H1 (cell line): ENCODE results near the gene EXOC6. TPM values are rescaled to one million over a fixed set of nuclear protein-coding genes. Genes with fewer than 3 reads are reported as not detected.

Source experiments
- CTCF ChIA-PET: fragments of 300-600 bp; sonication (Branson Sonifier 250); formaldehyde crosslinking; loops from one replicate; lab custom pipeline; 2021; ENCODE audit not compliant: partially characterized antibody; lab: Charles Lee
- POLR2A ChIA-PET: fragments of 300-600 bp; sonication (Branson Sonifier 250); formaldehyde crosslinking; loops from one replicate; lab custom pipeline; 2021; ENCODE audit warnings: inconsistent platforms; ENCODE audit not compliant: partially characterized antibody; lab: Charles Lee
- DNase-seq, 2 experiments: peaks; one replicate each; pipeline versions ENCODE4 v3.0.0 to v3.0.0-alpha.2; 2010 to 2022; ENCODE audit warnings: low spot score in 2 of 2, low read depth in 1 of 2, mixed read lengths in 1 of 2
- FAIRE-seq: peaks from 2 replicates; lab custom pipeline; 2011; peaks lifted over from hg19 to GRCh38; lab: Jason Lieb, UNC
- H2AFZ ChIP-seq: 2 replicates; pipeline ENCODE4 v1.8.1; 2012; ENCODE audit warnings: low read length, inconsistent platforms
- H2AK5ac ChIP-seq: 2 replicates; pipeline ENCODE4 v1.6.1; 2013; ENCODE audit warnings: low read depth, low read length
- H2BK120ac ChIP-seq: replicated peaks from 2 replicates; pipeline ENCODE3; 2013; ENCODE audit warnings: low read depth, low read length, inconsistent platforms
- H2BK12ac ChIP-seq: 2 replicates; pipeline ENCODE4 v1.6.1; 2013; ENCODE audit warnings: low read depth, low read length
- H2BK15ac ChIP-seq: 2 replicates; pipeline ENCODE4 v1.6.1; 2013; ENCODE audit warnings: low read length
- H2BK20ac ChIP-seq: 2 replicates; pipeline ENCODE4 v1.6.1; 2013; ENCODE audit warnings: low read length
- H2BK5ac ChIP-seq: 2 replicates; pipeline ENCODE4 v1.6.1; 2013; ENCODE audit warnings: low read depth, low read length
- H3K14ac ChIP-seq: 2 replicates; pipeline ENCODE4 v1.6.1; 2013; ENCODE audit warnings: inconsistent platforms; ENCODE audit not compliant: insufficient read length
- H3K18ac ChIP-seq: 2 replicates; pipeline ENCODE4 v1.6.1; 2013; ENCODE audit warnings: low read length; ENCODE audit errors: extremely low read depth
- H3K23ac ChIP-seq: 2 replicates; pipeline ENCODE4 v1.6.1; 2013; ENCODE audit warnings: inconsistent platforms; ENCODE audit not compliant: insufficient read length
- H3K23me2 ChIP-seq: 2 replicates; pipeline ENCODE4 v1.6.1; 2013; ENCODE audit warnings: low read depth, low read length
- H3K27ac ChIP-seq: 2 replicates; pipeline ENCODE4 v1.6.1; 2011; ENCODE audit warnings: low read depth, low read length, inconsistent platforms
- H3K27me3 ChIP-seq, 4 experiments: replicated peaks in 1 of 4; 1 replicate in 1 of 4; 2 replicates in 3 of 4; pipeline versions ENCODE4 v1.6.1 to v1.8.1; 2011 to 2013; ENCODE audit warnings: low read length in 3 of 4, mild to moderate bottlenecking in 3 of 4, inconsistent platforms in 2 of 4, mixed read lengths in 2 of 4, moderate library complexity in 1 of 4; ENCODE audit not compliant: control insufficient read depth in 3 of 4, insufficient read depth in 3 of 4; ENCODE audit errors: extremely low read depth in 1 of 4
- H3K36me3 ChIP-seq, 4 experiments: 2 replicates each; pipeline versions ENCODE4 v1.6.1 to v1.8.1; 2011 to 2013; ENCODE audit warnings: mild to moderate bottlenecking in 4 of 4, low read length in 3 of 4, moderate library complexity in 2 of 4, control low read depth in 1 of 4, inconsistent platforms in 1 of 4; ENCODE audit not compliant: insufficient read depth in 4 of 4, control insufficient read depth in 2 of 4
- H3K4ac ChIP-seq: replicated peaks from 2 replicates; pipeline ENCODE3; 2013; ENCODE audit warnings: low read length, low read depth, mixed read lengths, inconsistent platforms; ENCODE audit not compliant: insufficient read length
- H3K4me1 ChIP-seq, 4 experiments: replicated peaks in 1 of 4; 1 replicate in 1 of 4; 2 replicates in 3 of 4; pipeline versions ENCODE4 v1.6.1 to v1.8.1; 2011 to 2013; ENCODE audit warnings: low read length in 3 of 4, inconsistent platforms in 2 of 4, mixed read lengths in 1 of 4; ENCODE audit not compliant: insufficient read depth in 4 of 4, control insufficient read depth in 3 of 4
- H3K4me2 ChIP-seq, 2 experiments: 2 replicates each; pipeline versions ENCODE4 v1.6.1 to v1.8.1; 2011 to 2013; ENCODE audit warnings: low read depth in 2 of 2, low read length in 2 of 2, control low read depth in 1 of 2, inconsistent platforms in 1 of 2, mild to moderate bottlenecking in 1 of 2; ENCODE audit not compliant: insufficient read depth in 1 of 2
- H3K4me3 ChIP-seq, 4 experiments: fragments of 200-600, 300-600 bp in 1 of 4; sonication (generic), shearing (Covaris generic), sonication (Bioruptor Twin) in 1 of 4; 2 replicates each; pipeline versions ENCODE4 v1.5.1 to v1.8.1; 2011 to 2016; ENCODE audit warnings: low read length in 4 of 4, low read depth in 3 of 4, control low read depth in 2 of 4, inconsistent platforms in 2 of 4, mild to moderate bottlenecking in 2 of 4, mixed read lengths in 1 of 4, moderate library complexity in 1 of 4; ENCODE audit not compliant: insufficient read depth in 2 of 4; ENCODE audit errors: extremely low read depth in 1 of 4
- H3K56ac ChIP-seq: replicated peaks from 2 replicates; pipeline ENCODE3; 2013; ENCODE audit warnings: low read depth, mild to moderate bottlenecking, mixed read lengths, low read length, inconsistent platforms; ENCODE audit not compliant: insufficient read length
- H3K79me1 ChIP-seq: 2 replicates; pipeline ENCODE4 v1.6.1; 2013; ENCODE audit warnings: low read depth, low read length, control low read depth
- H3K79me2 ChIP-seq, 2 experiments: 2 replicates each; pipeline versions ENCODE4 v1.6.1 to v1.8.1; 2012 to 2013; ENCODE audit warnings: low read length in 2 of 2, mild to moderate bottlenecking in 2 of 2, inconsistent platforms in 1 of 2; ENCODE audit not compliant: insufficient read depth in 2 of 2, control insufficient read depth in 1 of 2
- H3K9ac ChIP-seq, 4 experiments: replicated peaks in 1 of 4; 1 replicate in 1 of 4; 2 replicates in 3 of 4; pipeline versions ENCODE4 v1.6.1 to v1.8.1; 2011 to 2013; ENCODE audit warnings: low read depth in 3 of 4, low read length in 3 of 4, control low read depth in 2 of 4, mild to moderate bottlenecking in 2 of 4, moderate library complexity in 2 of 4, inconsistent platforms in 1 of 4; ENCODE audit errors: extremely low read depth in 1 of 4
- H3K9me3 ChIP-seq, 2 experiments: 2 replicates each; pipeline versions ENCODE4 v1.6.1 to v1.8.1; 2012 to 2013; ENCODE audit warnings: mild to moderate bottlenecking in 2 of 2, moderate library complexity in 2 of 2, control low read depth in 1 of 2, inconsistent platforms in 1 of 2, low read depth in 1 of 2, low read length in 1 of 2, mixed read lengths in 1 of 2; ENCODE audit not compliant: insufficient read depth in 2 of 2
- H4K20me1 ChIP-seq, 2 experiments: replicated peaks in 1 of 2; 2 replicates each; pipeline versions ENCODE3 to v1.8.1; 2011 to 2013; ENCODE audit warnings: inconsistent platforms in 2 of 2, low read length in 2 of 2, mild to moderate bottlenecking in 1 of 2; ENCODE audit not compliant: insufficient read depth in 2 of 2, control insufficient read depth in 1 of 2
- H4K5ac ChIP-seq: 2 replicates; pipeline ENCODE4 v1.6.1; 2013; ENCODE audit warnings: low read length, low read depth, mixed read lengths, inconsistent platforms; ENCODE audit not compliant: insufficient read length
- H4K8ac ChIP-seq: 2 replicates; pipeline ENCODE4 v1.8.0; 2013; ENCODE audit warnings: mild to moderate bottlenecking, moderate library complexity, low read length, inconsistent platforms; ENCODE audit not compliant: insufficient read depth; ENCODE audit errors: extremely low read depth
- H4K91ac ChIP-seq: replicated peaks from 2 replicates; pipeline ENCODE3; 2013; ENCODE audit warnings: low read length, mixed read lengths, inconsistent platforms; ENCODE audit not compliant: insufficient read length
- E2F6 ChIP-seq: IDR thresholded peaks from 2 replicates; pipeline ENCODE4 v1.6.1; 2012; ENCODE audit warnings: inconsistent platforms
- WGBS, 2 experiments: shearing (Covaris generic) in 1 of 2; methylation state at CpG; one replicate each; pipeline versions ENCODE4 v1.1.6 to v1.1.7; 2013 to 2015; ENCODE audit warnings: low lambda C conversion rate in 2 of 2, mixed read lengths in 2 of 2, inconsistent platforms in 1 of 2, low coverage in 1 of 2, missing lambda C conversion rate in 1 of 2; ENCODE audit not compliant: insufficient replicate concordance in 2 of 2, insufficient coverage in 1 of 2, insufficient read length in 1 of 2; ENCODE audit errors: extremely low coverage in 1 of 2, missing lambda C conversion rate in 1 of 2; 5-methylcytosine and 5-hydroxymethylcytosine counted together
- polyA plus RNA-seq, 7 experiments: library from polyadenylated mRNA; depleted of rRNA in 3 of 7; stranded (reverse) in 5 of 7; unstranded in 2 of 7; fragments of >200 nt in 5 of 7; fragments of 200-250 nt in 2 of 7; gene quantifications; 1 replicate in 5 of 7; 2 replicates in 1 of 7; 4 replicates in 1 of 7; pipeline versions ENCODE4 v1.2.1 to v1.2.3, GENCODE V29; 2011 to 2013; ENCODE audit warnings: missing spikeins in 2 of 7, mixed read lengths in 2 of 7
- total RNA-seq: library from RNA; stranded (reverse); fragmentation: NEBNext Ultra II Directional; extraction: Animal tissue kit (Norgen Biotek cat#: 25700); gene quantifications from 2 replicates; pipeline ENCODE4 v1.2.1, GENCODE V29; 2021

The EXOC6 gene
- total and polyA plus RNA-seq, 2 of the 8 experiments (the other 6 are each of a cell fraction or from before 2014, with no cell fraction given): 1.7 to 4.5 TPM

DNA sequence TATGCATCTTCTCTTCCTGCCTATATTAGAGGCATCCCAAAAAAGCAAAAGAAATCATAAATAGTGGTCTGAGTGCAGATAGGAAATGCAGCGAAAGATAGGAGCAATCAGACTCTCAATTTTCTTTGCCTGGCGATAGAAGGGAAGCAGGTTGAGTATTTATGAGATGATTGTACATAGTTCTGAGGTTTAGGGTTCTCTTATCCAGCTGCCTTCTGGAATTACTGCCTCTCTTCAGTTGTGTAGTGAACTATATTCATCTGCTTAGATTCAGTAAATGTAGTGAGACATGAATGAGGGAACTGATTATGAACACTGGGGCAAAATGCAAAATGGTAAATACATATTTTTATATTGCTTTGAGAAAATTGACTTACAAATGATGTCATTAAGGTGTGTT is 119.3 kb downstream of the EXOC6 start:
- Histone ChIP-seq H4K8ac (no peak overlapping the region), H3K27ac (no peak overlapping the region), H2BK120ac (no peak overlapping the region), H3K27me3 (no peaks in the 10 kb centered on the region), H2AK5ac (no peak overlapping the region), H2BK20ac (no peak overlapping the region), H2AFZ (no peak overlapping the region), H3K9me3 (no peaks in the 10 kb centered on the region; a peak in 1 of 4 replicates), H3K4ac (no peak overlapping the region), H3K9ac (no peak overlapping the region), H2BK15ac (no peak overlapping the region), H2BK12ac (no peak overlapping the region), H3K23ac (no peak overlapping the region), H3K4me3 (no peak overlapping the region), H2BK5ac (no peak overlapping the region), H3K23me2 (no peaks in the 10 kb centered on the region), H3K36me3 (no peaks in the 10 kb centered on the region), H3K14ac (no peak overlapping the region), H3K18ac (no peak overlapping the region), H3K4me2 (no peak overlapping the region), H4K20me1 (no peaks in the 10 kb centered on the region), H3K56ac (no peak overlapping the region), H3K79me1 (no peaks in the 10 kb centered on the region), H4K91ac (no peak overlapping the region), H3K4me1 (no peaks in the 10 kb centered on the region), H4K5ac (no peak overlapping the region), H3K79me2 (no peaks in the 10 kb centered on the region)
- no peak for TF ChIP-seq E2F6
- POLR2A ChIA-PET: interaction anchor here (0.6 kb wide), 1 partner anchor 52 kb away, joined by 3 read pairs; no protein-coding TSS in a partner anchor
- FAIRE-seq: no peak
- no peak for DNase-seq
- WGBS, 2 experiments: 84% methylated on average over 2 of the region's 2 CpGs; no CpG with 5 or more reads in 1 of the 2 experiments
- CTCF ChIA-PET: interaction anchor here (0.6 kb wide), 3 partner anchors 83 to 491 kb away, joined by 3 to 4 read pairs (median 3); no protein-coding TSS in a partner anchor
